ENCODE results near the gene CUX1. TPM values are rescaled to one million over a fixed set of nuclear protein-coding genes. Genes with fewer than 3 reads are reported as not detected.

The CUX1 gene
- total RNA-seq, 2 experiments from 2014 or later = 20.2 to 20.4 TPM

DNA sequence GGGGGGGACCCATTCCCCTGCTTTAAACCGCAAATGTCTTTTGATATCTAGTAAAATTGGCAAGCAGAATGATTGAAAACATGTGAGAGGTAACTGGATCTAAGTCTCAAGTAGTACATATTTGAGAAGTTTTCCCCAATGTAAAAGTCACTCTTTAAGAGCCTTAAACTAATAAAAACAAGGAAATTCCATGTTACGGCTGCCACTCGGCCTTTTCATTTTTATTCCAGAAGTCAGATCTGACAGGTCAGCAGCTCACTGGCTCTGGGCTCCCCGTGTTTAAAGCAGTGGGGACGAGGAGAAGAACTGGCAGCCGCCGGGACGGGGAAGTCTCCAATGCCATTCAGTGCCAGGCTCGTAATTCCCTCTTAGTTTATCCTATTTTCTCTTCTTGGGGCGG lies 80.7 kb downstream of the CUX1 start:
- Mint-ChIP-seq H3K36me3 (ENCODE audit: low read depth) (no peaks in the 10 kb centered on the region), H3K27me3 (no peaks in the 10 kb centered on the region), H3K4me1 (ENCODE audit: low read depth) (peaks cover 7% of the 10 kb centered on the region), H3K4me3 (no peak overlapping the region), H3K27ac (no peak overlapping the region), H3K9me3 (no peaks in the 10 kb centered on the region)
- no peak for DNase-seq
- ChIA-PET CTCF (no interaction called here), POLR2A (no interaction called here)
- intact Hi-C loops (cut with micrococcal nuclease) = no loop called here
- TF ChIP-seq, protein P1, sequence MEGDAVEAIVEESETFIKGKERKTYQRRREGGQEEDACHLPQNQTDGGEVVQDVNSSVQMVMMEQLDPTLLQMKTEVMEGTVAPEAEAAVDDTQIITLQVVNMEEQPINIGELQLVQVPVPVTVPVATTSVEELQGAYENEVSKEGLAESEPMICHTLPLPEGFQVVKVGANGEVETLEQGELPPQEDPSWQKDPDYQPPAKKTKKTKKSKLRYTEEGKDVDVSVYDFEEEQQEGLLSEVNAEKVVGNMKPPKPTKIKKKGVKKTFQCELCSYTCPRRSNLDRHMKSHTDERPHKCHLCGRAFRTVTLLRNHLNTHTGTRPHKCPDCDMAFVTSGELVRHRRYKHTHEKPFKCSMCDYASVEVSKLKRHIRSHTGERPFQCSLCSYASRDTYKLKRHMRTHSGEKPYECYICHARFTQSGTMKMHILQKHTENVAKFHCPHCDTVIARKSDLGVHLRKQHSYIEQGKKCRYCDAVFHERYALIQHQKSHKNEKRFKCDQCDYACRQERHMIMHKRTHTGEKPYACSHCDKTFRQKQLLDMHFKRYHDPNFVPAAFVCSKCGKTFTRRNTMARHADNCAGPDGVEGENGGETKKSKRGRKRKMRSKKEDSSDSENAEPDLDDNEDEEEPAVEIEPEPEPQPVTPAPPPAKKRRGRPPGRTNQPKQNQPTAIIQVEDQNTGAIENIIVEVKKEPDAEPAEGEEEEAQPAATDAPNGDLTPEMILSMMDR (IDR thresholded peaks at IDR 0.05) = no peak
- no peak for ATAC-seq

DNA sequence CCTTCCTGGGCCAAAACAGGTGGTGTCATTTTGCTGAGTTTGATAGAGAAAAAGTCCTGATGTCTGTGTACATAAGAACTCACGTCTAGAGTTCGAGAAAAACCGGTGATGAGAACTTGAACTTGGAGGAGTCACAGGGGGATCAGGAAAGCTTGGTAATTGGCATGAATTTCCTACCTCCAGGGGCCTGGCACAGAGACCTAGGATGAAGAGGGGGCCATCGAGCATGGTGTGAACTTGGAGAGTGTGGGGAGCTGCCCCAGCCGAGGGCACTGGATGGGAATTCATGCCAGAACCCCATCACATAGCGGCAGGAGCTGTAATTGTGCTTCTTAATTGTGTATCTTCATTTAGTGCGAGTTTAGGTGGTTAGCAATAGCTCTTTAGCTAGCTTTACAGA lies 82.2 kb downstream of the CUX1 start:
- H3K4me3 Mint-ChIP-seq = no peak overlapping the region
- POLR2A ChIA-PET = no interaction called here

DNA sequence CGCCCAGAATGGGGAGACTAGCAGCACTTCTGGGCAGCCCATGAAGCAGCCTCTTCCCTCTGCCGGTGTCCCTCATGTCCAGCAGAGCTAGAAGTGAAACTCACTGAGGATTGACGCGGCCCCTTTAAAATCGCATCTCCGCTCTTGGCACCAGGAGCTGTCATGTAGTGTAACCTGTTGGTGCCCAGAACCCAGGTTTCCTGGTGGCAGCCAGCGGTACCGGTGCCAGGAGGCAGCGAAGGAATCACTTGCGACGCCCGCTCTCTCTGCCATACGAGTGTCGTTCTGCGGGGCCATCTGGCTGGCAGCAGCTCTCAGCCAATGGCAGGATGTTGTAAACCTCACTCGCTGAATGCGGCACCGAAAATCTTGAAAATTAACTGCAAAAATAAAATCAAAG lies 82.7 kb downstream of the CUX1 start:
- CTCF ChIA-PET = interaction anchor here (0.9 to 1.3 kb wide), 2 partner anchors 12 to 297 kb away, joined by 3 to 4 read pairs; no protein-coding TSS in a partner anchor
- peaks cover 5% of the 10 kb centered on the region for H3K4me1 Mint-ChIP-seq (ENCODE audit: low read depth)
- no peaks in the 10 kb centered on the region for H3K27me3 Mint-ChIP-seq
- H3K27ac Mint-ChIP-seq = no peak overlapping the region
- intact Hi-C loops (cut with micrococcal nuclease) = no loop called here
- H3K4me3 Mint-ChIP-seq = no peak overlapping the region
- DNase-seq (no peak), ATAC-seq (no peak)
- H3K36me3 Mint-ChIP-seq (ENCODE audit: low read depth) = no peaks in the 10 kb centered on the region
- no peaks in the 10 kb centered on the region for H3K9me3 Mint-ChIP-seq
- POLR2A ChIA-PET = no interaction called here
- TF ChIP-seq, protein P1 (IDR thresholded peaks at IDR 0.05) = no peak

More for the DNA sequence above, 82.2 kb downstream of the CUX1 start:
- CTCF ChIA-PET = interaction anchor here (1.3 kb wide), 1 partner anchor 12 kb away, joined by 4 read pairs; no protein-coding TSS in a partner anchor
- no peaks in the 10 kb centered on the region for H3K27me3 Mint-ChIP-seq
- H3K36me3 Mint-ChIP-seq (ENCODE audit: low read depth) = no peaks in the 10 kb centered on the region
- H3K27ac Mint-ChIP-seq = no peak overlapping the region
- ATAC-seq (no peak), DNase-seq (no peak)
- TF ChIP-seq, protein P1 (IDR thresholded peaks at IDR 0.05) = no peak
- intact Hi-C loops (cut with micrococcal nuclease) = no loop called here
- no peaks in the 10 kb centered on the region for H3K9me3 Mint-ChIP-seq
- peaks cover 5% of the 10 kb centered on the region for H3K4me1 Mint-ChIP-seq (ENCODE audit: low read depth)

DNA sequence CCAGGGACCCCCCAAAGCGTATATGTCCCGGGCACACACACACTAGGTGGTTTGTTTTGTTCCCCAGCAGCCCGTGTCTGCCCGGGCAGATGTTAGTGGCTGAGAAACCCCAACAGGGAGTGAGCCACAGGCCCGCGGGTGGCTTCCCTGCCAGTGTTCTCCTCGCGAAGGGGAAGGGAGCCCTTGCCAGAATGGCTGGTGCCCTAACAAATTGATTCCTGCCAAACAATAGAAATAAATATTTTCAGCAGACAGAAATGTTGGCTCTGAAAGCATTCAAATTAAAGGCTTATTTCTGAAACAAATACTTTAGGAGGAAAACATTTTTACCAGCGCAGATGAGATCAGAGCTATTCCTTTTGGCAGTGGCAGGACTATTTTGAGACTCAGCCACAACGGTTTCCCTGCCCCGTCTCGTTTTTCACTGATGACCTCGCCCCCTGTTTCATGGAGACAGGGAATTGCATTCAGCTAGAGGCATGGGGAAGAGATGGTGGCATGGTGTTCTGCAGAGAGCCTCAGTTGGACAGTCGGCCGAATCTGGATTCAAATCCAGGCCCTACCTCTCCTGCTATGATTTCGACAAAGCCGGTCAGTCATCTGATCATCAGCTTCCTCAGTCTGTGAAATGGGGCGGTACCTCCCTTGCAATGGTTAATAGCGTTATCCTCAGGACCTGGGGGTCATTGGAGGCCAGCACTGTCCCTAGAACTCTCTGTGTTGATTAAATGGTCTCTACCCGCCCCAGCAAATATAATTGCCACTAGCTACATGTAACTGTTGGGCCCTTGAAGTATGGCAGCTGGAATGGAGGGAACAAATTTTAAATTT lies 84.5 kb downstream of the CUX1 start:
- intact Hi-C loops (cut with micrococcal nuclease) = no loop called here
- ATAC-seq (no peak), DNase-seq (no peak)
- POLR2A ChIA-PET = no interaction called here
- Mint-ChIP-seq H3K27ac (no peak overlapping the region), H3K4me1 (ENCODE audit: low read depth) (no peaks in the 10 kb centered on the region), H3K4me3 (no peak overlapping the region), H3K36me3 (ENCODE audit: low read depth) (no peaks in the 10 kb centered on the region), H3K27me3 (no peaks in the 10 kb centered on the region), H3K9me3 (no peaks in the 10 kb centered on the region)
- CTCF ChIA-PET = interaction anchor here (0.6 kb wide), 1 partner anchor 190 kb away, joined by 3 read pairs; no protein-coding TSS in a partner anchor
- TF ChIP-seq, protein P1 (IDR thresholded peaks at IDR 0.05) = no peak

DNA sequence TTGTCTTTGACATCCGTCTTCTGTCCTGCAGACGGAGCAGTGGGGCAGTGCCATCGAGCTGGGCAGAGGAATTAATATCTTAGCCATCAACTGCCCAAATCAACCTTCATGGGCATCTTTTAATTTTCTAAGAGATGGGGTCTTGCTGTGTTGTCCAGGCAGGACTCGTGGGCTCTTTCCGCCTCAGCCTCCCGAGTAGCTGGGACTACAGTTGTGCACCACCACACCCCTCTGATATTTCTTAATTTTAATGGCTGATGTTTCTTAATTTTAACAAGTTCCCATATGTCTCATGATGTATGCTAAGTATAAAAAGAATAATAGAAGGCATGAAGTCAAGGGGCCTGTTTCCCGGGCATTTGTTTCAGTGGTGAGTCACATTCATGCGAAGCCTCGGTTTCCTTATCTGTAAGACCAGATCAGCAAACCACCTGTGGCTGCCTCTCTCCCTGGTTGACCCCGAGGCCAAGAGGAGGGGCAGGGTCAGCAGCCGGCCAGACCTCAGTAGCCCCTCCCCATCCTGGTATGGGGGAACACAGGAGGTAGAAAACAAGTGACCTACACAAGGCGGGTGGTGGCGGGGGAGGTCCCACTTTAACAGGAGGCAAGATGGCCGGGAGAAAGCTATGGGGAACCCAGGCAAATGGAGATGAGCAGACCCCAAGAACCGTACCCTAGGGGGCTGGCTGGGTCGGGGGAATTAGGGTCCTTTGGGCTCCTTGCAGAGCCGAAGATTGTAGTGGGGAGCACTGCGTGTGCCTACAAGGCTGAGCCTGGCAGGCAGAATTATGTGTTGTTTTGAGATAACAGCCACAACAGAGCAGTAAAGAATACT lies 85.5 kb downstream of the CUX1 start:
- CTCF ChIA-PET = no interaction called here

More for the DNA sequence above, 85.5 kb downstream of the CUX1 start:
- no peaks in the 10 kb centered on the region for H3K4me1 Mint-ChIP-seq (ENCODE audit: low read depth)
- H3K36me3 Mint-ChIP-seq (ENCODE audit: low read depth) = no peaks in the 10 kb centered on the region
- H3K9me3 Mint-ChIP-seq = no peaks in the 10 kb centered on the region
- no peak for DNase-seq
- no peak for ATAC-seq
- intact Hi-C loops (cut with micrococcal nuclease) = no loop called here
- H3K27me3 Mint-ChIP-seq = no peaks in the 10 kb centered on the region
- TF ChIP-seq, protein P1 (IDR thresholded peaks at IDR 0.05) = no peak
- POLR2A ChIA-PET = no interaction called here
- no peak overlapping the region for H3K27ac Mint-ChIP-seq
- H3K4me3 Mint-ChIP-seq = no peak overlapping the region

Measured in activated CD8-positive, alpha-beta T cell treated with anti-CD3 and anti-CD28 coated beads for 36 hours (primary cell).